GM12878 (cell line): ENCODE data around the gene PMEL. TPM values are rescaled to one million over a fixed set of nuclear protein-coding genes. Genes with fewer than 3 reads are reported as not detected.
A peak's percentile ranks its signal among the peaks of the same experiment; 100 is the strongest.

ENCODE experiments used
- ATF7 ChIP-seq: fragments of 450-650 bp; IDR thresholded peaks from 2 replicates; pipeline ENCODE4 v1.6.1; 2016; ENCODE audit warnings: low read depth, mild to moderate bottlenecking
- BCL11A ChIP-seq: IDR thresholded peaks from 2 replicates; pipeline ENCODE4 v1.6.1; 2011; ENCODE audit warnings: low read depth, low read length
- BMI1 ChIP-seq: fragments of 450-650 bp; IDR thresholded peaks from 2 replicates; pipeline ENCODE4 v1.6.1; 2016; ENCODE audit warnings: mild to moderate bottlenecking, moderate library complexity, borderline replicate concordance
- CHD2 ChIP-seq: IDR thresholded peaks from 2 replicates; pipeline ENCODE4 v1.6.1; 2011; ENCODE audit warnings: low read depth, low read length, improper control_type of control experiment, borderline replicate concordance
- HDAC2 ChIP-seq: fragments of 200-600 bp; sonication (generic); IDR thresholded peaks from 2 replicates; pipeline ENCODE4 v1.6.1; 2017
- IRF4 ChIP-seq: IDR thresholded peaks from 2 replicates; pipeline ENCODE4 v1.6.1; 2011; ENCODE audit warnings: low read depth, low read length
- LARP7 ChIP-seq: fragments of 450-650 bp; IDR thresholded peaks from 2 replicates; pipeline ENCODE4 v1.6.1; 2017; ENCODE audit warnings: mild to moderate bottlenecking
- MEF2B ChIP-seq: fragments of 450-650 bp; IDR thresholded peaks from 2 replicates; pipeline ENCODE4 v1.6.1; 2018; ENCODE audit warnings: mild to moderate bottlenecking, moderate library complexity; ENCODE audit not compliant: partially characterized antibody, poor library complexity, severe bottlenecking
- POLR2AphosphoS5 ChIP-seq: IDR thresholded peaks from 2 replicates; pipeline ENCODE4 v1.6.1; 2011; ENCODE audit warnings: mild to moderate bottlenecking, low read length, inconsistent platforms
- RAD51 ChIP-seq: fragments of 450-650 bp; IDR thresholded peaks from 2 replicates; pipeline ENCODE4 v1.6.1; 2016; ENCODE audit warnings: moderate library complexity, mild to moderate bottlenecking, inconsistent platforms
- RBBP5 ChIP-seq: fragments of 200-600 bp; sonication (generic); conservative IDR thresholded peaks from 2 replicates; pipeline ENCODE4 v1.6.1; 2016
- SMC3 ChIP-seq: IDR thresholded peaks from 2 replicates; pipeline ENCODE4 v1.6.1; 2011; ENCODE audit warnings: low read length, improper control_type of control experiment, borderline replicate concordance
- STAT1 ChIP-seq: fragments of 450-650 bp; conservative IDR thresholded peaks from 2 replicates; pipeline ENCODE4 v1.6.1; 2014; ENCODE audit warnings: antibody characterized with exemption, mild to moderate bottlenecking
- TBL1XR1 ChIP-seq: IDR thresholded peaks from 2 replicates; pipeline ENCODE4 v1.6.1; 2012; ENCODE audit warnings: low read depth, low read length, improper control_type of control experiment
- ZBED1 ChIP-seq: IDR thresholded peaks from 2 replicates; pipeline ENCODE4 v1.6.1; 2016; ENCODE audit warnings: borderline replicate concordance
- ZNF24 ChIP-seq: fragments of 450-650 bp; IDR thresholded peaks from 2 replicates; pipeline ENCODE4 v1.6.1; 2017; ENCODE audit warnings: antibody characterized with exemption, mild to moderate bottlenecking
- polyA plus RNA-seq, 11 experiments: library from polyadenylated mRNA; depleted of rRNA in 4 of 11; unstranded in 6 of 11; stranded (reverse) in 5 of 11; fragments of >200 nt; fragmentation: Nextera tagmentation in 4 of 11; fragmentation: Illumina TruSeq in 1 of 11; extraction: Ambion mirVana in 4 of 11; extraction: Trizol in 1 of 11; gene quantifications; 1 replicate in 1 of 11; 2 replicates in 10 of 11; pipeline versions ENCODE4 v1.2.1 to v1.2.3, GENCODE V29; 2011 to 2016; ENCODE audit warnings: inconsistent platforms in 2 of 11, missing spikeins in 2 of 11, low read depth in 1 of 11
- total RNA-seq, 4 experiments: library from RNA; depleted of rRNA in 3 of 4; stranded (reverse); fragments of >200 nt in 3 of 4; fragmentation: Illumina TruSeq in 1 of 4; extraction: Trizol in 1 of 4; gene quantifications; 2 replicates each; pipeline versions ENCODE4 v1.2.1 to v1.2.3, GENCODE V29; 2013 to 2021
- TF ChIP-seq, protein P1 (sequence below): fragments of 450-650 bp; formaldehyde crosslinking; IDR thresholded peaks from 2 replicates; pipeline ENCODE4 v1.4.0; 2020; ENCODE audit warnings: mild to moderate bottlenecking, moderate library complexity
- TF ChIP-seq, protein P2 (sequence below): fragments of 450-650 bp; IDR thresholded peaks from 2 replicates; pipeline ENCODE4 v1.6.1; 2016; ENCODE audit warnings: mild to moderate bottlenecking, moderate library complexity, borderline replicate concordance
- TF ChIP-seq, protein P3 (sequence below): fragments of 450-650 bp; IDR thresholded peaks from 2 replicates; pipeline ENCODE4 v1.6.1; 2016; ENCODE audit warnings: mild to moderate bottlenecking
- TF ChIP-seq, protein P4 (sequence below), 3 experiments: IDR thresholded peaks in 2 of 3; conservative IDR thresholded peaks in 1 of 3; 2 replicates each; pipeline ENCODE4 v1.5.1; 2011; ENCODE audit warnings: low read depth in 3 of 3, low read length in 3 of 3, mild to moderate bottlenecking in 3 of 3, control low read depth in 2 of 3, moderate library complexity in 2 of 3, inconsistent platforms in 1 of 3, mixed read lengths in 1 of 3; ENCODE audit not compliant: control insufficient read depth in 2 of 3, insufficient read depth in 1 of 3; ENCODE audit errors: extremely low read depth in 1 of 3

Gene PMEL
- total and polyA plus RNA-seq, 10 of the 15 experiments (the other 5 are each of a cell fraction or from before 2014, with no cell fraction given), result 0.32 to 1.6 (median 0.56) TPM

DNA sequence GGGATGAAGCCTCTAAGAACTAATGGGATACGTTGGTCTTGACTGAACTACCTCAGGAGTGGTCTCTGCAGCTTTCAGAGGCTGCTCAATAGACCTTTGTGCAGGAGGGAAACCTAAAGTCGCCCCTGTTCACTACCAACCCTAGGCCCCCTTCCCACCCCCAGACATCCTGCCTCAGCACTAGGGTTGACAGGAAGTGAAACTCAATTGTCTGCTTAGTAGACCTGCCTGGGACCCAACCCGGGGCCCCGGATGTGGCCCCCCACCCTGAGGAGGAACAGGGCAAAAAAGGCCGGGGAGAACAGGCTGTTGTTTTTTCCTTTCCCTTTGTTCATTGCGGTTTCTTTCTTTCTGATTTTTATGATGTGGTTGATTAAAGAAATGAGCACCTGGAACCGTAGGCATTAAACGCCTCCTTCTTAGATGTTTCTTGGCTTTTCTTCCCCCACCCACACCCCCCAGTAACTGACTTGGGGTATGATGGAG, 36.5 kb downstream of the PMEL start (continued):
- TF ChIP-seq, protein P1, sequence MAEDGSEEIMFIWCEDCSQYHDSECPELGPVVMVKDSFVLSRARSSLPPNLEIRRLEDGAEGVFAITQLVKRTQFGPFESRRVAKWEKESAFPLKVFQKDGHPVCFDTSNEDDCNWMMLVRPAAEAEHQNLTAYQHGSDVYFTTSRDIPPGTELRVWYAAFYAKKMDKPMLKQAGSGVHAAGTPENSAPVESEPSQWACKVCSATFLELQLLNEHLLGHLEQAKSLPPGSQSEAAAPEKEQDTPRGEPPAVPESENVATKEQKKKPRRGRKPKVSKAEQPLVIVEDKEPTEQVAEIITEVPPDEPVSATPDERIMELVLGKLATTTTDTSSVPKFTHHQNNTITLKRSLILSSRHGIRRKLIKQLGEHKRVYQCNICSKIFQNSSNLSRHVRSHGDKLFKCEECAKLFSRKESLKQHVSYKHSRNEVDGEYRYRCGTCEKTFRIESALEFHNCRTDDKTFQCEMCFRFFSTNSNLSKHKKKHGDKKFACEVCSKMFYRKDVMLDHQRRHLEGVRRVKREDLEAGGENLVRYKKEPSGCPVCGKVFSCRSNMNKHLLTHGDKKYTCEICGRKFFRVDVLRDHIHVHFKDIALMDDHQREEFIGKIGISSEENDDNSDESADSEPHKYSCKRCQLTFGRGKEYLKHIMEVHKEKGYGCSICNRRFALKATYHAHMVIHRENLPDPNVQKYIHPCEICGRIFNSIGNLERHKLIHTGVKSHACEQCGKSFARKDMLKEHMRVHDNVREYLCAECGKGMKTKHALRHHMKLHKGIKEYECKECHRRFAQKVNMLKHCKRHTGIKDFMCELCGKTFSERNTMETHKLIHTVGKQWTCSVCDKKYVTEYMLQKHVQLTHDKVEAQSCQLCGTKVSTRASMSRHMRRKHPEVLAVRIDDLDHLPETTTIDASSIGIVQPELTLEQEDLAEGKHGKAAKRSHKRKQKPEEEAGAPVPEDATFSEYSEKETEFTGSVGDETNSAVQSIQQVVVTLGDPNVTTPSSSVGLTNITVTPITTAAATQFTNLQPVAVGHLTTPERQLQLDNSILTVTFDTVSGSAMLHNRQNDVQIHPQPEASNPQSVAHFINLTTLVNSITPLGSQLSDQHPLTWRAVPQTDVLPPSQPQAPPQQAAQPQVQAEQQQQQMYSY (CRISPR knock-in tag), result no peak
- TF ChIP-seq BCL11A (peak; percentile 74), CHD2 (no peak), STAT1 (no peak), ATF7 (peak; percentile 44; the same call in 1 of the 2 replicates), RBBP5 (no peak), MEF2B (peak; percentile 52), LARP7 (peak; percentile 58; the same call in 1 of the 2 replicates), ZBED1 (no peak), SMC3 (no peak), TBL1XR1 (0 out of 2 replicates have a peak, but pooled peaks have one; percentile 68), HDAC2 (no peak), IRF4 (peak; percentile 56; the same call in 1 of the 2 replicates), BMI1 (peak; percentile 44; the same call in 1 of the 2 replicates), POLR2AphosphoS5 (peak; percentile 87), ZNF24 (no peak), RAD51 (no peak)
- TF ChIP-seq, protein P2, sequence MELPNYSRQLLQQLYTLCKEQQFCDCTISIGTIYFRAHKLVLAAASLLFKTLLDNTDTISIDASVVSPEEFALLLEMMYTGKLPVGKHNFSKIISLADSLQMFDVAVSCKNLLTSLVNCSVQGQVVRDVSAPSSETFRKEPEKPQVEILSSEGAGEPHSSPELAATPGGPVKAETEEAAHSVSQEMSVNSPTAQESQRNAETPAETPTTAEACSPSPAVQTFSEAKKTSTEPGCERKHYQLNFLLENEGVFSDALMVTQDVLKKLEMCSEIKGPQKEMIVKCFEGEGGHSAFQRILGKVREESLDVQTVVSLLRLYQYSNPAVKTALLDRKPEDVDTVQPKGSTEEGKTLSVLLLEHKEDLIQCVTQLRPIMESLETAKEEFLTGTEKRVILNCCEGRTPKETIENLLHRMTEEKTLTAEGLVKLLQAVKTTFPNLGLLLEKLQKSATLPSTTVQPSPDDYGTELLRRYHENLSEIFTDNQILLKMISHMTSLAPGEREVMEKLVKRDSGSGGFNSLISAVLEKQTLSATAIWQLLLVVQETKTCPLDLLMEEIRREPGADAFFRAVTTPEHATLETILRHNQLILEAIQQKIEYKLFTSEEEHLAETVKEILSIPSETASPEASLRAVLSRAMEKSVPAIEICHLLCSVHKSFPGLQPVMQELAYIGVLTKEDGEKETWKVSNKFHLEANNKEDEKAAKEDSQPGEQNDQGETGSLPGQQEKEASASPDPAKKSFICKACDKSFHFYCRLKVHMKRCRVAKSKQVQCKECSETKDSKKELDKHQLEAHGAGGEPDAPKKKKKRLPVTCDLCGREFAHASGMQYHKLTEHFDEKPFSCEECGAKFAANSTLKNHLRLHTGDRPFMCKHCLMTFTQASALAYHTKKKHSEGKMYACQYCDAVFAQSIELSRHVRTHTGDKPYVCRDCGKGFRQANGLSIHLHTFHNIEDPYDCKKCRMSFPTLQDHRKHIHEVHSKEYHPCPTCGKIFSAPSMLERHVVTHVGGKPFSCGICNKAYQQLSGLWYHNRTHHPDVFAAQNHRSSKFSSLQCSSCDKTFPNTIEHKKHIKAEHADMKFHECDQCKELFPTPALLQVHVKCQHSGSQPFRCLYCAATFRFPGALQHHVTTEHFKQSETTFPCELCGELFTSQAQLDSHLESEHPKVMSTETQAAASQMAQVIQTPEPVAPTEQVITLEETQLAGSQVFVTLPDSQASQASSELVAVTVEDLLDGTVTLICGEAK, result peak; percentile 66; the same call in 1 of the 2 replicates
- TF ChIP-seq, protein P3, sequence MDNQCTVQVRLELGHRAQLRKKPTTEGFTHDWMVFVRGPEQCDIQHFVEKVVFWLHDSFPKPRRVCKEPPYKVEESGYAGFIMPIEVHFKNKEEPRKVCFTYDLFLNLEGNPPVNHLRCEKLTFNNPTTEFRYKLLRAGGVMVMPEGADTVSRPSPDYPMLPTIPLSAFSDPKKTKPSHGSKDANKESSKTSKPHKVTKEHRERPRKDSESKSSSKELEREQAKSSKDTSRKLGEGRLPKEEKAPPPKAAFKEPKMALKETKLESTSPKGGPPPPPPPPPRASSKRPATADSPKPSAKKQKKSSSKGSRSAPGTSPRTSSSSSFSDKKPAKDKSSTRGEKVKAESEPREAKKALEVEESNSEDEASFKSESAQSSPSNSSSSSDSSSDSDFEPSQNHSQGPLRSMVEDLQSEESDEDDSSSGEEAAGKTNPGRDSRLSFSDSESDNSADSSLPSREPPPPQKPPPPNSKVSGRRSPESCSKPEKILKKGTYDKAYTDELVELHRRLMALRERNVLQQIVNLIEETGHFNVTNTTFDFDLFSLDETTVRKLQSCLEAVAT, result no peak
- TF ChIP-seq, protein P4, sequence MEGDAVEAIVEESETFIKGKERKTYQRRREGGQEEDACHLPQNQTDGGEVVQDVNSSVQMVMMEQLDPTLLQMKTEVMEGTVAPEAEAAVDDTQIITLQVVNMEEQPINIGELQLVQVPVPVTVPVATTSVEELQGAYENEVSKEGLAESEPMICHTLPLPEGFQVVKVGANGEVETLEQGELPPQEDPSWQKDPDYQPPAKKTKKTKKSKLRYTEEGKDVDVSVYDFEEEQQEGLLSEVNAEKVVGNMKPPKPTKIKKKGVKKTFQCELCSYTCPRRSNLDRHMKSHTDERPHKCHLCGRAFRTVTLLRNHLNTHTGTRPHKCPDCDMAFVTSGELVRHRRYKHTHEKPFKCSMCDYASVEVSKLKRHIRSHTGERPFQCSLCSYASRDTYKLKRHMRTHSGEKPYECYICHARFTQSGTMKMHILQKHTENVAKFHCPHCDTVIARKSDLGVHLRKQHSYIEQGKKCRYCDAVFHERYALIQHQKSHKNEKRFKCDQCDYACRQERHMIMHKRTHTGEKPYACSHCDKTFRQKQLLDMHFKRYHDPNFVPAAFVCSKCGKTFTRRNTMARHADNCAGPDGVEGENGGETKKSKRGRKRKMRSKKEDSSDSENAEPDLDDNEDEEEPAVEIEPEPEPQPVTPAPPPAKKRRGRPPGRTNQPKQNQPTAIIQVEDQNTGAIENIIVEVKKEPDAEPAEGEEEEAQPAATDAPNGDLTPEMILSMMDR (IDR thresholded peaks at IDR 0.05 in 2 of 3, conservative IDR thresholded peaks at IDR 0.05 in 1 of 3; ENCODE audit: control insufficient read depth in 2 of 3, extremely low read depth in 1 of 3, insufficient read depth in 1 of 3, low read depth in 3 of 3, low read length in 3 of 3), result no peak
